A549 treated with CORT108297 at 1 μM for 4 hours (cell line): ENCODE data around the gene DNMBP. TPM values are rescaled to one million over a fixed set of nuclear protein-coding genes. Genes with fewer than 3 reads are reported as not detected.

Source experiments
- total RNA-seq: library from RNA; stranded (reverse); fragments of 200-300 nt; extraction: Qiagen RNA extraction; gene quantifications from 5 replicates; pipeline ENCODE4 v1.2.3, GENCODE V29; 2022

DNMBP gene
- total RNA-seq: 25.5 to 34.2 TPM (median 31.1 TPM) in 5 replicates

GRCh38 chr10:100009793-100010676 is at the start of gene DNMBP:
Gene DNMBP, minus strand, starts transcription at chr10:100009947. Its CDS starts 37,823 bp downstream, at chr10:99972124.

Other genes starting within 250 kb of the DNMBP start
- 150 to 171 TPM (median 160 TPM) in 5 replicates for gene ABCC2, start 227.3 kb downstream of the DNMBP start, total RNA-seq
- gene CPN1, start 71.9 kb upstream of the DNMBP start, total RNA-seq: 0.14 to 0.32 TPM (median 0.23 TPM) in 5 replicates
- 42.6 to 68.6 TPM (median 53.8 TPM) in 5 replicates for gene ERLIN1, start 176.1 kb upstream of the DNMBP start, total RNA-seq
- gene CHUK, start 219.6 kb upstream of the DNMBP start, total RNA-seq: 18.2 to 28.0 TPM (median 22.0 TPM) in 5 replicates